ENCODE measurements around the gene BCAS3. TPM values are rescaled to one million over a fixed set of nuclear protein-coding genes. Genes with fewer than 3 reads are reported as not detected.

Gene BCAS3
- total RNA-seq, 1 donor from 2014 or later = 30.5 TPM

DNA sequence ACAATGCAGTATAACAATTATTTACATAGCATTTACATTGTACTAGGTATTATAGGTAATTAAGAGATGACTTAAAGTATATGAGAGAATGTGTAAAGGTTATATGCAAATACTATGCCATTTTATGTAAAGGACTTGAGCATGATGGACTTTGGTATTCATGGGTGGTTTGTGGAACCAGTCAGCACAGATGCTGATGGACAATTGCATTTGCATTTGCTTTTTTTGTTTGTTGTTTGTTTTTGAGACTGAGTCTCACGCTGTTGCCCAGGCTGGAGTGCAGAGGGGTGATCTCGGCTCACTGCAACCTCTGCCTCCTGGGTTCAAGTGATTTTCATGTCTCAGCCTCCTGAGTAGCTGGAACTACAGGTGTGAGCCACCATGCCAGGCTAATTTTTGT is 36.0 kb downstream of the BCAS3 start:
- H3K4me3 Mint-ChIP-seq = no peak overlapping the region
- H3K9me3 Mint-ChIP-seq = no peaks in the 10 kb centered on the region
- no peak for DNase-seq (ENCODE audit: low read depth, low spot score)
- no peaks in the 10 kb centered on the region for H3K27me3 Mint-ChIP-seq (ENCODE audit: low read depth)
- TF ChIP-seq, protein P1, sequence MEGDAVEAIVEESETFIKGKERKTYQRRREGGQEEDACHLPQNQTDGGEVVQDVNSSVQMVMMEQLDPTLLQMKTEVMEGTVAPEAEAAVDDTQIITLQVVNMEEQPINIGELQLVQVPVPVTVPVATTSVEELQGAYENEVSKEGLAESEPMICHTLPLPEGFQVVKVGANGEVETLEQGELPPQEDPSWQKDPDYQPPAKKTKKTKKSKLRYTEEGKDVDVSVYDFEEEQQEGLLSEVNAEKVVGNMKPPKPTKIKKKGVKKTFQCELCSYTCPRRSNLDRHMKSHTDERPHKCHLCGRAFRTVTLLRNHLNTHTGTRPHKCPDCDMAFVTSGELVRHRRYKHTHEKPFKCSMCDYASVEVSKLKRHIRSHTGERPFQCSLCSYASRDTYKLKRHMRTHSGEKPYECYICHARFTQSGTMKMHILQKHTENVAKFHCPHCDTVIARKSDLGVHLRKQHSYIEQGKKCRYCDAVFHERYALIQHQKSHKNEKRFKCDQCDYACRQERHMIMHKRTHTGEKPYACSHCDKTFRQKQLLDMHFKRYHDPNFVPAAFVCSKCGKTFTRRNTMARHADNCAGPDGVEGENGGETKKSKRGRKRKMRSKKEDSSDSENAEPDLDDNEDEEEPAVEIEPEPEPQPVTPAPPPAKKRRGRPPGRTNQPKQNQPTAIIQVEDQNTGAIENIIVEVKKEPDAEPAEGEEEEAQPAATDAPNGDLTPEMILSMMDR (conservative IDR thresholded peaks at IDR 0.05) = no peak
- no peaks in the 10 kb centered on the region for H3K36me3 Mint-ChIP-seq (ENCODE audit: low read depth)
- H3K4me1 Mint-ChIP-seq = no peaks in the 10 kb centered on the region
- H3K27ac Mint-ChIP-seq (ENCODE audit: unreplicated experiment) = no peak overlapping the region

DNA sequence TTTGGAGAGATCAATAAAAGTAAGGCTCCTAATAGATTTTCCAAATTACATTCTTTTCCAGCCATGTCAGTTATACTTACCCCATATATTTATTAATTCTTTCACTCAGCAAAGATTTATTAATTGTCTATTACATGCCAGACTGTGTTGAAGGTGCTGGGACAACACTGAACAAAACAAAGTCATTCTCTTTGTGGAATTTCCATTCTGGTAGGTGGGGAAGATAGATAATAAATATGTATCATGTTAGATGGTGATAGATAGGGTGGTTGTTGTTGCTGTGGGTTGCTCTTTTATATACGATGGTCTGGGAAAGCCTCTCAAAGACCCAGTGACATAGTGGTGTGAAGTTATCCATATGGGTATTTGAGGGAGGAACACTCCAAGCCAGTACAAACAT is 39.1 kb downstream of the BCAS3 start:
- no peaks in the 10 kb centered on the region for H3K9me3 Mint-ChIP-seq
- H3K4me1 Mint-ChIP-seq = peaks cover 9% of the 10 kb centered on the region
- no peaks in the 10 kb centered on the region for H3K27me3 Mint-ChIP-seq (ENCODE audit: low read depth)
- no peak overlapping the region for H3K27ac Mint-ChIP-seq (ENCODE audit: unreplicated experiment)
- no peak for DNase-seq (ENCODE audit: low read depth, low spot score)
- H3K4me3 Mint-ChIP-seq = no peak overlapping the region
- H3K36me3 Mint-ChIP-seq (ENCODE audit: low read depth) = no peaks in the 10 kb centered on the region
- TF ChIP-seq, protein P1 (conservative IDR thresholded peaks at IDR 0.05) = no peak

DNA sequence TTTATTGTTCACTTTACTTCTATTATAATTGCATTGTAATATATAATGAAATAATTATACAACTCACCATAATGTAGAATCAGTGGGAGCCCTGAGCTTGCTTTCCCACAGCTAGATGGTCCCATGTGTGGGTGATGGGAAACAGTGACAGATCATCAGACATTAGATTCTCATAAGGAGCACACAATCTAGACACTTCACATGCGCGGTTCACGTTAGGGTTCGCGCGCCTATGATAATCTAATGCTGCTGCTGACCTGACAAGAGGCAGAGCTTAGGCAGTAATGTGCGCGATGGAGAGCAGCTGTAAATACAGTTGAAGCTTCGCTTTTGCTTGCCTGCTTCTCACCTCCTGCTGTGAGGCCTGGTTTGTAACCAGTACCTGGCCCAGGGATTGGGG is 40.2 kb downstream of the BCAS3 start:
- no peaks in the 10 kb centered on the region for H3K9me3 Mint-ChIP-seq
- H3K36me3 Mint-ChIP-seq (ENCODE audit: low read depth) = no peaks in the 10 kb centered on the region
- DNase-seq (ENCODE audit: low read depth, low spot score) = no peak
- H3K27me3 Mint-ChIP-seq (ENCODE audit: low read depth) = no peaks in the 10 kb centered on the region
- H3K4me3 Mint-ChIP-seq = no peak overlapping the region
- no peak overlapping the region for H3K27ac Mint-ChIP-seq (ENCODE audit: unreplicated experiment)
- TF ChIP-seq, protein P1 (conservative IDR thresholded peaks at IDR 0.05) = no peak
- peaks cover 9% of the 10 kb centered on the region for H3K4me1 Mint-ChIP-seq

DNA sequence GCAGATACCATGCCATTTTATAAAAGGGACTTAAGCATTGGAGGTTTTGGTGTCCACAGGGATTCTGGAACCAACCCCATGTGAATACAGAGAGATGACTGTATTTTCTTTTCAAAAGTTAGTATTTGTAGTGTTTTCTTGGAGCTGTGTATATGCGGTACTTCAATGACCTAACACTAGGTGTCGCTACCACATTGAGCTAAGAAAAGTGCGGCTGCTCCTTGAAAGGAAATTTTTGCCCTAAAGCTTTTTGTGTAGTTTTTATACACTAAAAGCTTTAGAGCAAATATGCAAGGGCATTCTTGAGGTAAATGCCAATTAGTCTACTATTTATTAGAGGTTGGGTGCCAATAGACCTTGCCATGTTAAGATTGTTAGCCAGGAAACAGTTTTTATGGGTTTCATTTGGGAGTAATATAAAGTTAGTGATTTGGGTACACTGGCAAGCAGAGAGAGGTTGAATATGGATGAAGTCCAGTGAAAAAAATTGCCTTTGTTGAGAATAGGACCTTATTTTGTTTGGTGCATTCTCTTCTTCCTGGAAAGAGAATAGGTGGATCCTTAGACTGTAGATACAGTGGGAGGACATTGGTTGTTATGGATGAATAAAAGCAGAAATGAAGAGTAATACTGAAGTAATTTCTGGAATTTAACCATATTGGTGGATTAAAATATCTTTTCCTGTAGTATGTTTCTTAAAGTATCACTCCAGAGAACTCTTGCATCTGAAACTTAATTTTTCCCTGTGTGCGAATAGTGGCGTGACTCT is 43.3 kb downstream of the BCAS3 start:
- Mint-ChIP-seq H3K4me1 (peaks cover 14% of the 10 kb centered on the region), H3K4me3 (no peak overlapping the region), H3K9me3 (no peaks in the 10 kb centered on the region), H3K27ac (ENCODE audit: unreplicated experiment) (no peak overlapping the region), H3K36me3 (ENCODE audit: low read depth) (no peaks in the 10 kb centered on the region), H3K27me3 (ENCODE audit: low read depth) (no peaks in the 10 kb centered on the region)
- TF ChIP-seq, protein P1 (conservative IDR thresholded peaks at IDR 0.05) = peak; percentile 93
- DNase-seq (ENCODE audit: low read depth, low spot score) = peak; percentile 61

DNA sequence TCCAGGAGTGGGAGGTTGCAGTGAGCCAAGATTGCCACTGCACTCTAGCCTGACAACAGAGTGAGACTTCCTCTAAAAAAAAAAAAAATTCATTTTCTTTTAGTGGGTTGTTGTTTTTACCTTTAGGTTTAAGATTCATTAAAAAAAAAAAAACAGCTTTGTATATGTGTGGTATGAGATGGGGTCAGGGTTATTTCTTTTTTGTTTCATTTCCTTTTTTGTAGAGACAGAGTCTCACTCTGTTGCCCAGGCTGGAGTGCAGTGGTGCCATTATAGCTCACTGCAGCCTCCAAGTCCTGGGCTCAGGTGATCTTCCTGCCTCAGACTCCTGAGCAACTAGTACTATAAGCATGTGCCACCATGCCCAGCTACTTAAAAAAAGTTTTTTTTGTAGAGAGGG is 47.0 kb downstream of the BCAS3 start:
- Mint-ChIP-seq H3K9me3 (no peaks in the 10 kb centered on the region), H3K27ac (ENCODE audit: unreplicated experiment) (no peak overlapping the region), H3K4me1 (peaks cover 15% of the 10 kb centered on the region), H3K27me3 (ENCODE audit: low read depth) (no peaks in the 10 kb centered on the region), H3K36me3 (ENCODE audit: low read depth) (peaks cover 2% of the 10 kb centered on the region), H3K4me3 (no peak overlapping the region)
- no peak for DNase-seq (ENCODE audit: low read depth, low spot score)
- TF ChIP-seq, protein P1 (conservative IDR thresholded peaks at IDR 0.05) = no peak
